GM12878 (cell line): ENCODE measurements around the gene EXO1. TPM values are rescaled to one million over a fixed set of nuclear protein-coding genes. Genes with fewer than 3 reads are reported as not detected.

Experiments used
- ATAC-seq: fragments of 200-7000 bp; cut with Tn5 transposase; 3 replicates; pipeline ENCODE4 v1.9.1; 2020; ENCODE audit warnings: mild to moderate bottlenecking, moderate library complexity
- BruUV-seq: library from RNA; stranded (reverse); fragments of 400-500 nt; replicated peaks from 2 replicates; lab custom pipeline; 2021; lab: Mats Ljungman, UMichigan
- CTCF ChIA-PET: fragments of 300-600 bp; sonication (Branson Sonifier 250); formaldehyde crosslinking; extraction: SDS; loops from one replicate; lab custom pipeline; 2021; ENCODE audit warnings: inconsistent platforms; lab: Yijun Ruan, JAX
- POLR2A ChIA-PET: fragments of 350-600 bp; formaldehyde crosslinking; extraction: SDS; loops from one replicate; lab custom pipeline; 2021; ENCODE audit warnings: inconsistent platforms; lab: Charles Lee
- RAD21 ChIA-PET: fragments of 300-600 bp; sonication (Branson Sonifier 250); formaldehyde crosslinking; loops from one replicate; lab custom pipeline; 2023; ENCODE audit warnings: antibody characterized with exemption; ENCODE audit not compliant: unreplicated experiment; lab: Charles Lee
- SMC1A ChIA-PET: fragments of 300-600 bp; sonication (Branson Sonifier 250); formaldehyde crosslinking; loops from one replicate; lab custom pipeline; 2023; ENCODE audit not compliant: unreplicated experiment, uncharacterized antibody; lab: Charles Lee
- DNase-seq: peaks from one replicate; pipeline ENCODE4 v3.0.0-alpha.2; 2011; ENCODE audit warnings: low read depth, low spot score
- FAIRE-seq: peaks from 3 replicates; lab custom pipeline; 2011; peaks lifted over from hg19 to GRCh38; lab: Jason Lieb, UNC
- H2AFZ ChIP-seq: 2 replicates; pipeline ENCODE4 v1.6.0; 2011; ENCODE audit warnings: low read depth, low read length, control low read depth; ENCODE audit not compliant: control insufficient read depth
- H3K27ac ChIP-seq: 2 replicates; pipeline ENCODE4 v1.5.1; 2011; ENCODE audit warnings: control low read depth; ENCODE audit not compliant: control insufficient read depth, insufficient read depth
- H3K27me3 ChIP-seq, 2 experiments: replicated peaks in 1 of 2; 2 replicates each; pipeline versions ENCODE4 v1.6.0 to v1.6.1; 2011; ENCODE audit warnings: low read length in 1 of 2; ENCODE audit not compliant: control insufficient read depth in 2 of 2, insufficient read depth in 2 of 2
- H3K36me3 ChIP-seq, 2 experiments: 2 replicates each; pipeline ENCODE4 v1.5.1; 2011; ENCODE audit warnings: low read length in 1 of 2; ENCODE audit not compliant: control insufficient read depth in 2 of 2, insufficient read depth in 2 of 2
- H3K4me1 ChIP-seq: 2 replicates; pipeline ENCODE4 v1.6.1; 2011; ENCODE audit warnings: mild to moderate bottlenecking, low read length, moderate library complexity, mixed read lengths; ENCODE audit not compliant: control insufficient read depth, insufficient read depth
- H3K4me2 ChIP-seq: 2 replicates; pipeline ENCODE4 v1.6.0; 2011; ENCODE audit warnings: control low read depth; ENCODE audit not compliant: control insufficient read depth, insufficient read depth
- H3K4me3 ChIP-seq: fragments of 200-600 bp; sonication (generic); 2 replicates; pipeline ENCODE4 v1.5.1; 2016
- H3K79me2 ChIP-seq: 2 replicates; pipeline ENCODE4 v1.6.0; 2011; ENCODE audit warnings: low read length; ENCODE audit not compliant: control insufficient read depth, insufficient read depth
- H3K9ac ChIP-seq: 2 replicates; pipeline ENCODE4 v1.8.0; 2011; ENCODE audit warnings: low read length, control low read depth, mixed read lengths; ENCODE audit not compliant: control insufficient read depth, insufficient read depth
- H3K9me3 ChIP-seq: replicated peaks from 3 replicates; pipeline ENCODE4 v1.5.1; 2011; ENCODE audit warnings: mild to moderate bottlenecking, low read length; ENCODE audit not compliant: control insufficient read depth, insufficient read depth
- H4K20me1 ChIP-seq: 2 replicates; pipeline ENCODE4 v1.6.0; 2011; ENCODE audit not compliant: control insufficient read depth, insufficient read depth
- BMI1 ChIP-seq: fragments of 450-650 bp; IDR thresholded peaks from 2 replicates; pipeline ENCODE4 v1.6.1; 2016; ENCODE audit warnings: mild to moderate bottlenecking, moderate library complexity, borderline replicate concordance
- CBX3 ChIP-seq: fragments of 200-600 bp; sonication (generic); IDR thresholded peaks from 2 replicates; pipeline ENCODE4 v1.6.1; 2016; ENCODE audit warnings: low read depth, borderline replicate concordance
- FOS ChIP-seq: IDR thresholded peaks from 3 replicates; pipeline ENCODE4 v1.6.1; 2011; ENCODE audit warnings: borderline replicate concordance; ENCODE audit not compliant: insufficient read length; ENCODE audit errors: extremely low read depth
- HDAC2 ChIP-seq: fragments of 200-600 bp; sonication (generic); IDR thresholded peaks from 2 replicates; pipeline ENCODE4 v1.6.1; 2017
- KAT2A ChIP-seq: conservative IDR thresholded peaks from 2 replicates; pipeline ENCODE4 v1.6.1; 2011; ENCODE audit warnings: low read depth, low read length; ENCODE audit not compliant: control insufficient read depth
- SIN3A ChIP-seq: IDR thresholded peaks from 2 replicates; pipeline ENCODE4 v1.6.1; 2012; ENCODE audit warnings: low read depth, low read length, improper control_type of control experiment
- SMAD5 ChIP-seq: IDR thresholded peaks from 2 replicates; pipeline ENCODE4 v1.6.1; 2016; ENCODE audit warnings: antibody characterized with exemption, low read depth
- SREBF1 ChIP-seq: IDR thresholded peaks from 2 replicates; pipeline ENCODE4 v1.6.1; 2012; ENCODE audit warnings: mild to moderate bottlenecking, low read length
- TCF7 ChIP-seq: IDR thresholded peaks from 2 replicates; pipeline ENCODE4 v1.6.1; 2014; ENCODE audit warnings: antibody characterized with exemption, borderline replicate concordance
- WGBS: methylation state at CpG from one replicate; pipeline ENCODE4 v1.1.6; 2016; ENCODE audit warnings: low lambda C conversion rate; ENCODE audit not compliant: insufficient replicate concordance, insufficient coverage; ENCODE audit errors: missing lambda C conversion rate; 5-methylcytosine and 5-hydroxymethylcytosine counted together
- in situ Hi-C: fragments of 300-500 bp; cut with MboI; formaldehyde crosslinking; loops from 9 replicates; pipeline ENCODE4 v1.14.3; 2018; ENCODE audit warnings: mixed read lengths
- intact Hi-C: fragments of 100-400 bp; cut with micrococcal nuclease; formaldehyde crosslinking; loops from one replicate; pipeline ENCODE4 v1.14.2; 2022; ENCODE audit not compliant: unreplicated experiment
- polyA plus RNA-seq, 11 experiments: library from polyadenylated mRNA; depleted of rRNA in 4 of 11; unstranded in 6 of 11; stranded (reverse) in 5 of 11; fragments of >200 nt; fragmentation: Nextera tagmentation in 4 of 11; fragmentation: Illumina TruSeq in 1 of 11; extraction: Ambion mirVana in 4 of 11; extraction: Trizol in 1 of 11; gene quantifications; 1 replicate in 1 of 11; 2 replicates in 10 of 11; pipeline versions ENCODE4 v1.2.1 to v1.2.3, GENCODE V29; 2011 to 2016; ENCODE audit warnings: inconsistent platforms in 2 of 11, missing spikeins in 2 of 11, low read depth in 1 of 11
- total RNA-seq, 4 experiments: library from RNA; depleted of rRNA in 3 of 4; stranded (reverse); fragments of >200 nt in 3 of 4; fragmentation: Illumina TruSeq in 1 of 4; extraction: Trizol in 1 of 4; gene quantifications; 2 replicates each; pipeline versions ENCODE4 v1.2.1 to v1.2.3, GENCODE V29; 2013 to 2021
- TF ChIP-seq, protein P1 (sequence below): fragments of 450-650 bp; IDR thresholded peaks from 2 replicates; pipeline ENCODE4 v1.6.1; 2017; ENCODE audit warnings: mild to moderate bottlenecking, moderate library complexity
- TF ChIP-seq, protein P2 (sequence below): IDR thresholded peaks from 2 replicates; pipeline ENCODE4 v1.6.1; 2011; ENCODE audit warnings: borderline replicate concordance, low read depth, mild to moderate bottlenecking, moderate library complexity, low read length; ENCODE audit not compliant: insufficient read depth, poor library complexity, severe bottlenecking
- TF ChIP-seq, protein P3 (sequence below): fragments of 450-650 bp; IDR thresholded peaks from 2 replicates; pipeline ENCODE4 v1.6.1; 2017; ENCODE audit warnings: borderline replicate concordance

The EXO1 gene
- total and polyA plus RNA-seq, 10 of the 15 experiments (the other 5 are each of a cell fraction or from before 2014, with no cell fraction given): 8.7 to 43.4 (median 30.6) TPM

DNA sequence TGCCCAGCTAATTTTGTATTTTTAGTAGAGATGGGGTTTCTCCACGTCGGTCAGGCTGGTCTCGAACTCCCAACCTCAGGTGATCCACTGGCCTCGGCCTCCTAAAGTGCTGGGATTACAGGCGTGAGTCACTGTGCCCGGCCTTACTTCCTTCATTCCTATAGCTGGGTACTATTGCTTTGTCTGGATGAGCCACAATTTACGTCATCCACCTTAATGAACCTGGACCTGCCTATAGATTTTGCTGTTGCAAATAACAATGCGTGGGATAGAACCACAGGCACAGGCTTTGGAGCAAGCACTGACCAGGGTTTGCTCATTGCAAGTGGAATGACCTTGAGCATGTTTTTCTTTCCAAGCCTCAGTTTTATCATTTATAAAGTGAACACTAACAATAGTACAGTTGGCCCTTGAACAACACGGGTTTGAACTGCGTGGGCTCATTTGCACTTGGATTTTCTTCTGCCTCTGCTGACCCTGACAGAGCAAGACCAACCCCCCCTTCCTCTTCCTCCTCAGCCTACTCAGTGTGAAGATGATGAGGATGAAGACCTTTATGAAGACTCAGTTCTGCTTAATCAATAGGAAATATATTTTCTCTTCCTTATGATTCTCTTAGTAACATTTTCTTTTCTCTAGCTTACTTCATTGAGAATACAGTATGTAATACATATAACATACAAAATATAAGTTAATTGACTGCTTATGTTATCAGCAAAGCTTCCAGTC lies 76.2 kb downstream of the EXO1 start:
- Histone ChIP-seq H3K79me2 (no peaks in the 10 kb centered on the region), H3K4me3 (no peak overlapping the region)
- no peak for DNase-seq
- TF ChIP-seq FOS (no peak), SMAD5 (no peak), BMI1 (no peak), HDAC2 (no peak), KAT2A (no peak), SIN3A (no peak), CBX3 (no peak), SREBF1 (no peak), TCF7 (no peak)
- TF ChIP-seq, protein P1, sequence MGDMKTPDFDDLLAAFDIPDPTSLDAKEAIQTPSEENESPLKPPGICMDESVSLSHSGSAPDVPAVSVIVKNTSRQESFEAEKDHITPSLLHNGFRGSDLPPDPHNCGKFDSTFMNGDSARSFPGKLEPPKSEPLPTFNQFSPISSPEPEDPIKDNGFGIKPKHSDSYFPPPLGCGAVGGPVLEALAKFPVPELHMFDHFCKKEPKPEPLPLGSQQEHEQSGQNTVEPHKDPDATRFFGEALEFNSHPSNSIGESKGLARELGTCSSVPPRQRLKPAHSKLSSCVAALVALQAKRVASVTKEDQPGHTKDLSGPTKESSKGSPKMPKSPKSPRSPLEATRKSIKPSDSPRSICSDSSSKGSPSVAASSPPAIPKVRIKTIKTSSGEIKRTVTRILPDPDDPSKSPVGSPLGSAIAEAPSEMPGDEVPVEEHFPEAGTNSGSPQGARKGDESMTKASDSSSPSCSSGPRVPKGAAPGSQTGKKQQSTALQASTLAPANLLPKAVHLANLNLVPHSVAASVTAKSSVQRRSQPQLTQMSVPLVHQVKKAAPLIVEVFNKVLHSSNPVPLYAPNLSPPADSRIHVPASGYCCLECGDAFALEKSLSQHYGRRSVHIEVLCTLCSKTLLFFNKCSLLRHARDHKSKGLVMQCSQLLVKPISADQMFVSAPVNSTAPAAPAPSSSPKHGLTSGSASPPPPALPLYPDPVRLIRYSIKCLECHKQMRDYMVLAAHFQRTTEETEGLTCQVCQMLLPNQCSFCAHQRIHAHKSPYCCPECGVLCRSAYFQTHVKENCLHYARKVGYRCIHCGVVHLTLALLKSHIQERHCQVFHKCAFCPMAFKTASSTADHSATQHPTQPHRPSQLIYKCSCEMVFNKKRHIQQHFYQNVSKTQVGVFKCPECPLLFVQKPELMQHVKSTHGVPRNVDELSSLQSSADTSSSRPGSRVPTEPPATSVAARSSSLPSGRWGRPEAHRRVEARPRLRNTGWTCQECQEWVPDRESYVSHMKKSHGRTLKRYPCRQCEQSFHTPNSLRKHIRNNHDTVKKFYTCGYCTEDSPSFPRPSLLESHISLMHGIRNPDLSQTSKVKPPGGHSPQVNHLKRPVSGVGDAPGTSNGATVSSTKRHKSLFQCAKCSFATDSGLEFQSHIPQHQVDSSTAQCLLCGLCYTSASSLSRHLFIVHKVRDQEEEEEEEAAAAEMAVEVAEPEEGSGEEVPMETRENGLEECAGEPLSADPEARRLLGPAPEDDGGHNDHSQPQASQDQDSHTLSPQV: no peak
- TF ChIP-seq, protein P2, sequence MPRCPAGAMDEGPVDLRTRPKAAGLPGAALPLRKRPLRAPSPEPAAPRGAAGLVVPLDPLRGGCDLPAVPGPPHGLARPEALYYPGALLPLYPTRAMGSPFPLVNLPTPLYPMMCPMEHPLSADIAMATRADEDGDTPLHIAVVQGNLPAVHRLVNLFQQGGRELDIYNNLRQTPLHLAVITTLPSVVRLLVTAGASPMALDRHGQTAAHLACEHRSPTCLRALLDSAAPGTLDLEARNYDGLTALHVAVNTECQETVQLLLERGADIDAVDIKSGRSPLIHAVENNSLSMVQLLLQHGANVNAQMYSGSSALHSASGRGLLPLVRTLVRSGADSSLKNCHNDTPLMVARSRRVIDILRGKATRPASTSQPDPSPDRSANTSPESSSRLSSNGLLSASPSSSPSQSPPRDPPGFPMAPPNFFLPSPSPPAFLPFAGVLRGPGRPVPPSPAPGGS: no peak
- TF ChIP-seq, protein P3, sequence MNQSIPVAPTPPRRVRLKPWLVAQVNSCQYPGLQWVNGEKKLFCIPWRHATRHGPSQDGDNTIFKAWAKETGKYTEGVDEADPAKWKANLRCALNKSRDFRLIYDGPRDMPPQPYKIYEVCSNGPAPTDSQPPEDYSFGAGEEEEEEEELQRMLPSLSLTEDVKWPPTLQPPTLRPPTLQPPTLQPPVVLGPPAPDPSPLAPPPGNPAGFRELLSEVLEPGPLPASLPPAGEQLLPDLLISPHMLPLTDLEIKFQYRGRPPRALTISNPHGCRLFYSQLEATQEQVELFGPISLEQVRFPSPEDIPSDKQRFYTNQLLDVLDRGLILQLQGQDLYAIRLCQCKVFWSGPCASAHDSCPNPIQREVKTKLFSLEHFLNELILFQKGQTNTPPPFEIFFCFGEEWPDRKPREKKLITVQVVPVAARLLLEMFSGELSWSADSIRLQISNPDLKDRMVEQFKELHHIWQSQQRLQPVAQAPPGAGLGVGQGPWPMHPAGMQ: no peak
- TF ChIP-seq, all 136 proteins: peak for 0
- intact Hi-C loops: no loop called here
- 57% methylated on average over 10 of the region's 10 CpGs for WGBS
- ChIA-PET CTCF (no interaction called here), SMC1A (no interaction called here), POLR2A (interaction anchor here (0.5 kb wide), 1 partner anchor 11 kb away, joined by 6 read pairs; no protein-coding TSS in a partner anchor), RAD21 (no interaction called here)
- Histone ChIP-seq H3K4me2 (no peak overlapping the region), H3K27me3 (no peaks in the 10 kb centered on the region), H4K20me1 (no peaks in the 10 kb centered on the region), H3K9me3 (no peaks in the 10 kb centered on the region), H3K4me1 (no peaks in the 10 kb centered on the region), H3K9ac (no peak overlapping the region), H3K27ac (no peak overlapping the region), H3K36me3 (no peaks in the 10 kb centered on the region), H2AFZ (no peak overlapping the region)
- BruUV-seq: no TSS peak
- ATAC-seq (no peak), FAIRE-seq (no peak)
- in situ Hi-C loops: no loop called here
